Measurements from ENCODE around the gene ANO9.
"Not testable (repeated sequence)": the region's sequence is repeated elsewhere in the genome, so short reads cannot be mapped to it uniquely, and the experiment has no call there.

The ANO9 gene

DNA sequence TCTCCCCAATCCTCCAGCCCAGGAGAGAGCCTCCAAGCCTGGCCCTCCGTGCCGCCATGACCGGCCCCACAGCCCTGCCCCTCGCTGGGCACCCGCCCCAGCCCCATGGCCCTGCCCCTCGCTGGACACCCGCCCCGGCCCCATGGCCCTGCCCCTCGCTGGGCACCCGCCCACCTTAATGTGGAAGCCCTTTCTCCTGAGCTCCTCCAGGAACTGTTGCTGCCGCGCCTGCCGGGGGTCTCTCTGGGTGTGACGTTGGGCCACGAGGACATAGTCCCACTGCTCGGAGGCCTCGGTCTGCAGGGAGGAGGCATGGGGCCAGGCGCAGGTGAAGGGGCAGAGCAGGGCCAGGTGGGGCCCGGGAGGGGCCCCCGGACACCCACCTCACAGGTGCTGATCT lies 8.2 kb downstream of the ANO9 start:
- no peak for DNase-seq

- no peak for DNase-seq
Measured at GRCh38 chr11:433111-433510, 8.7 kb downstream of the ANO9 start.

GRCh38 chr11:432501-433100 lies 9.2 kb downstream of the ANO9 start:
- no peak for DNase-seq

DNA sequence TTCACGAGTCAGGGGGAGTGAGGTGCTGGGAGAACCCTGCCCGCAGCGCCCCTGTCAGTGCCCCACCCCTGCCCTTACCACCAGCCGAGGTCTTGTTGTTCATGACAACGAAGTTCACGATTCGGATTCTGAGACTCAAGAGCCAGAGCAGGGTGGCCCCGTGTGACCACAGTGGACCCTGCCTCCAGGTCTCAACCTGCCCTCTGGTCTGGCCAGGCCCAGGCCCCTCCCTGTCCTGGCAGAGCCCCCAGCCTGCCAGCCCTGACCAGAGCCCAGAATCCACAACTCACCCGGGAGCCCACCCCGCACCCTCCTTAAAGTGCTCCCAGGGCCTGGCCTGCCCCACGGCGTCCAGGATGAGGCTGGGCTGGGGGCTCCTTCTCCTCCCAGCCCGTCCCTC lies 9.9 kb downstream of the ANO9 start:
- no peak for DNase-seq

- DNase-seq = no peak
Measured at GRCh38 chr11:429931-430456, 11.8 kb downstream of the ANO9 start.

DNA sequence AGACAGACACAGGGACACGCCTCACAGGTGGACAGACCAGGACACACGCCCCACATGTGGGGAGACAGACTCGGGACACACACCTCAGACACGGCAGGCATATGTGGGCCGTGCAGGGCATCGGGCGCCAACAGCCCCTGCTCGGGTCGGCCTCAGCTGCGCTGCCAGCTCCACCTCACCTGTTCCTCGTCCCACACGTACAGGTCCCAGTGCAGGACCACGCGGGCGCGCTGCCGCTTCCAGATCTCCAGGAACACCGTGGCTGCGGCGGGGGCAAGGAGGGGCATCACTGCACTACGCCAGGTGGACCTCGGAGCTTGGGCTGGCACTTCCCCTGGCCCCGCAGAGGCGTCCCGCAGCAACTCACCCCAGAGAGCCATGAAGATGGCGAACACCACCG lies 12.4 kb downstream of the ANO9 start:
- DNase-seq = no peak

GRCh38 chr11:428295-428694 lies 13.5 kb downstream of the ANO9 start:
- DNase-seq = no peak

GRCh38 chr11:426851-427250 lies 15.0 kb downstream of the ANO9 start:
- no peak for DNase-seq

- DNase-seq = no peak
Measured at GRCh38 chr11:425301-425700, 16.5 kb downstream of the ANO9 start.

- DNase-seq = not testable (repeated sequence)
Measured at GRCh38 chr11:424766-425165, 17.0 kb downstream of the ANO9 start.

GRCh38 chr11:424232-424631 lies 17.6 kb downstream of the ANO9 start:
- DNase-seq = no peak

- no peak for DNase-seq
Measured at GRCh38 chr11:422249-422656, 19.6 kb downstream of the ANO9 start.

DNA sequence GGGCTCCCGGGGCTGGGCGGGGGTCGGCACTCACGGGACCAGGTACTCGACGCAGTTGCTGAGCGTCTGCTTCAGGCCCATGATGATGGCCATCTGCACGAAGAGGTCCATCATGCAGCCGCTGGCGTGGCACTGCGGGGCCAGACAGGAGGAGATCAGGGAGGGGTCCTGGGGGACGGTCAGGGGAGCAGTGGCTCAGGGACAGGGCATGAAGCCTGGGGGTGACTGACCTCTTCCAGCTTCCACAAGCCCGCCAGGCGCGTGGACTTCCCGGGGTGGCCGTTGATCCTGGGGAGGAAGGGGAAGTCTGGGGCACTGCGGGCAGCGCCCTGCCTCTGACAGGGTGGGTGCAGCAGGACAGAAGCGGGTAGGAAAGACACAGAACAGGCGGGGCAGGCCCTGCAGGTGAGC lies 20.9 kb downstream of the ANO9 start:
- DNase-seq = no peak

DNA sequence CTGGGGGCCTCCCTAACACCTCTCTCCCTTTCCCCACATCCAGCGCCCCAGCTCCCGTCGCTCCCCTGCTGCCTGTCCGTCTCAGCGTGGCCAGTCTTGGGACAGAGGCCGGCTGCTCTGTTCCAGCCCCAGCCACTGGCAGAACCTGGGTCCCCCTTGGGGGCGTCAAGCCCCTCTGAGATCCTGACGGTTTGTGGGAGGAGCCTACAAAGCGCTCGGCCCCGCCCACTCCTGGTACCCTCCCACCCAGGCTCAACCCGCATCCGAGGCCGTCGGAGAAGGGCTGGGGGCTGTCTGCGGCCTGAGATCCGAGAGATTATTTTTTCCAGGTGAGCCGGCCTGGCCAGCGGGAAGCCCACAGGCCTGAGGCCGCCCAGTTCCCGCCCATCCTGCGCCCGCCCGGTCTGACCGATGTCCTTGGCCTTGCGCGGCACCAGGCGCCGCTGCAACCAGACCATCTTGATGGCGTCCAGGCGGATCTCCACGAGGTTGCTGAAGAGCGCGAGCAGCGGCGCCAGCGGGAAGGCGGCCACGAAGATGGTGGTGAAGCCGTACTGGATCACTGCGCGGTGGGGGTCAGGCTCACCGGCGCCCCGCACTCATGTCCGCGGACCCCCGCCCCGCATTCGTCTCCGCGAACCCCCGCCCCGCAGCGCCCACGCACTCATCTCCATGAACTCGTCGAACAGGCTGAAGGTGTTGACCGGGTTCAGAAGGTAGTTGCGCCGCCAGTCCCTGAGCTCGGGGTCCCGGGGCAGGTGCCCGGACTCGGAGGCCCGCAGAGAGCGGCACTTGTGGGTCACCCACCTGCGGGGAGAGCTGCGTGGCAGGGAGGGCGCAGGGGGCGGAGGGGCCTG lies 21.5 kb downstream of the ANO9 start:
- no peak for DNase-seq

DNA sequence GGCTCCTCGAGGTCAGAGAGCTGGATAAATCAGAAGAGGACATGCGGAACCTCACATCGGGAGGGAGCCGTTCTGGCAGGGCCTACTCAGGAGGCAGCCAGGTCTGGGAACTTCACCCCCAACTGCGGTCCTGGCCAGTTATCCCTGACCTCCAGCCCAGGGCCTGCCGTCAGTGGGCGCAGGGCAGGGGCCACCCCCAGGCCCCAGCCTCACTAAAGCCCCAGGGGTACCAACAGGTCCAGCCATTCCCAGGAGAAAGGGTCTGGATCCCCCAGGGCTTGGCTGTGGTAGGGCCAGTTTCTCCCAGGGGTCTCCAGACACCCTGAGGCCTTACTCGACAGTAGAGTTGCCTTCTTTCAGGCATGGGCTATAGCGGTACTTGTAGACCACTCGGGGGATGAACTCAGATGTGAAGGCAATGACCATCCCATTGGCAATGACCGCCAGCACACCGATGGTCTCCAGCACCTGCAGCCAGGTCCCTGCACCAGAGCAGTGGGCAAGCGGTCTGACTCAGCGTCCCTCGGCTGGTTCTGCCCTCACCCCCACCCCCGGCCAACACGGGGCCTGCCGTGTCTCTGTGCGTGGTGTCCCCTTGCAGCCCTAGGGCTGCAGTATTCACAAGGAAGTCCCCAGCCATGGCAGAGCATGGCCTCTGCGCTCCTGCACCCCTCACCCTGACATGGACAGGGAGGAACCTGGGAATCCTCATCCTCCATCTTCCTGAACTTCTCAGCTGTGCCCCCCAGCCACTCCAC lies 22.4 kb downstream of the ANO9 start:
- DNase-seq = no peak

GRCh38 chr11:418343-419247 lies 23.2 kb downstream of the ANO9 start:
- DNase-seq = no peak

DNA sequence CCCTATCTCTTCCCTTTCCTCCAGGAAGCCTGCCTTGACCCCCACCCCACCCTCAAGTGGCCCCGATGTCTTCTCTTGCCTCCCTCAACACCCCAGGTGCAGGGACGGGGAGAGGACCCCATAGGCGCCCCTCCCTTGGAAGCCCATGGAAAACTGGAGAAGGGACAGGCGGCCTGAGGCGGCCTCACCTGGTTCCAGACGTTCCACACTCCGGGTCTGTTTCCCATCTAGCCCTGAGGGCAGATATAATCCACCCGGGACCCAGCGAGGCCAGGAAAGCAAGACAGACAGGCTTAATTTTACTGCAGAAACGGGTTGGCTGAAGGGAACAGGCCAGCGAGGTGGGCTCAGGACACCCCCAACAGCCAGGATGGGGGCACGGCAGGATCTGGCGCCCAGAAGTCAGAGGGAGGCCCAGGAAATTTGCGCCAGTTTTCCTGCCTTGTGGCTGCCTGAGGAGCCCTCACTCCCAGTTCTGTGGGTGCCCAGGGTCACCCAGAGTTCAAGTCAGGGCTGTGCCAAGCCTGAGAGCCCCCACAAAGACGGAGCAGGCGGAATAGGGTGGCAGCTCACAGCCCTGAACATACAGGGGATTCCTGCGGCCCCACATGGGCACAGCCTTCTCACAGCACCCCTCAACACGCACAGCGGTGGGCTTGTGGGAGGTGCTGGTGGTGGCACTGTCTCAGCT lies 24.0 kb downstream of the ANO9 start:
- DNase-seq = no peak

- DNase-seq = peak in 1 of 2 donors; percentile 47
Measured at GRCh38 chr11:416757-417621, 24.8 kb downstream of the ANO9 start.

- DNase-seq = no peak
Measured at GRCh38 chr11:416051-416756, 25.6 kb downstream of the ANO9 start.

DNA sequence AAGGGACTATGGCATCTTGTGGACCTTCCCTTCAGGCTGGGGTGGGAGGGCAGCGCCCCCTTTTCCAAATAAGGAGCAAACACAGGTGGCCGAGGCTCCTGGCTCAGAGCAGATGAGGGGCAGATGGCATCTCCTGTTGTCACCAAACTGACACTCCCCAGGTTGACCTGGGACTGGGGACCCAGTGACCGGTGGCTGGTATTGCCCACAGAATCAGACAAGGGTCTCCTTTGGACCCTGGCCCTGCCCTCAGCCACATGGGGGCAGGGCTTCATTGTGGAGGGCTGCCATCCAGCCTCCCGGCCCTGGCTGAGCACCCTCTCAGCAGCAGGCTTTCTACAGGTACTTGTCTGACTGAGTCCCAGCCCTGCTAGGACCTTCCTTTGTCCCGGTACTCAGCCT lies 26.2 kb downstream of the ANO9 start:
- DNase-seq = no peak
